Spleen (tissue), 11 donors: ENCODE measurements around the gene XPNPEP1. TPM values are rescaled to one million over a fixed set of nuclear protein-coding genes. Genes with fewer than 3 reads are reported as not detected.

Experiments used
- DNase-seq: peaks from one replicate; pipeline ENCODE4 v3.0.0-alpha.2; 2020
- H3K27ac ChIP-seq, 8 donors: fragments of 200-600 bp; sonication (generic) in 7 of 8; 1 replicate in 4 of 8; 2 replicates in 4 of 8; pipeline versions ENCODE4 v1.5.0 to v1.8.0; 2016 to 2021; ENCODE audit warnings: inconsistent platforms in 4 of 8, mild to moderate bottlenecking in 4 of 8, moderate library complexity in 1 of 8
- H3K27me3 ChIP-seq, 7 donors: fragments of 200-600 bp; sonication (generic) in 6 of 7; replicated peaks in 1 of 7; 1 replicate in 4 of 7; 2 replicates in 3 of 7; pipeline versions ENCODE4 v1.5.0 to v1.8.0; 2016 to 2021; ENCODE audit warnings: inconsistent platforms in 3 of 7, mild to moderate bottlenecking in 1 of 7
- H3K36me3 ChIP-seq, 6 donors: fragments of 200-600 bp; sonication (generic) in 5 of 6; 1 replicate in 4 of 6; 2 replicates in 2 of 6; pipeline versions ENCODE4 v1.5.0 to v1.8.0; 2016 to 2021; ENCODE audit warnings: inconsistent platforms in 2 of 6
- H3K4me1 ChIP-seq, 6 donors: fragments of 200-600 bp; sonication (generic) in 5 of 6; 1 replicate in 3 of 6; 2 replicates in 3 of 6; pipeline versions ENCODE4 v1.5.0 to v1.8.0; 2016 to 2021; ENCODE audit warnings: inconsistent platforms in 3 of 6
- H3K4me3 ChIP-seq, 8 donors: fragments of 200-600 bp; sonication (generic) in 7 of 8; 1 replicate in 4 of 8; 2 replicates in 4 of 8; pipeline versions ENCODE4 v1.5.0 to v1.8.0; 2016 to 2021; ENCODE audit warnings: inconsistent platforms in 4 of 8, mild to moderate bottlenecking in 4 of 8, moderate library complexity in 2 of 8
- H3K9me3 ChIP-seq, 8 donors: fragments of 200-600 bp; sonication (generic) in 7 of 8; 1 replicate in 4 of 8; 2 replicates in 4 of 8; pipeline versions ENCODE4 v1.5.0 to v1.8.0; 2016 to 2021; ENCODE audit warnings: inconsistent platforms in 4 of 8
- POLR2A ChIP-seq, 3 donors: fragments of 450-650 bp; IDR thresholded peaks; one replicate each; pipeline ENCODE4 v1.5.1; 2017; ENCODE audit warnings: antibody characterized with exemption in 3 of 3, mild to moderate bottlenecking in 1 of 3
- POLR2AphosphoS5 ChIP-seq, 3 donors: sonication (generic); formaldehyde crosslinking; IDR thresholded peaks; one replicate each; pipeline ENCODE4 v1.5.1; 2017; ENCODE audit warnings: antibody characterized with exemption in 3 of 3
- WGBS, 5 donors: extraction: QIAGEN DNeasy Blood & Tissue Kit in 3 of 5; methylation state at CpG; one replicate each; pipeline versions ENCODE4 v1.1.5 to v1.1.7; 2013 to 2018; 5-methylcytosine and 5-hydroxymethylcytosine counted together
- intact Hi-C: fragments of 100-400 bp; cut with DNase I; formaldehyde crosslinking; loops from one replicate; pipeline ENCODE4 v1.15.0; 2023; ENCODE audit warnings: low total_unique reads
- polyA plus RNA-seq, 3 donors: library from polyadenylated mRNA; stranded (reverse); fragments of 200-250 nt; gene quantifications; one replicate each; pipeline ENCODE4 v1.2.1, GENCODE V29; 2013
- small RNA-seq, 4 donors: library from RNA; depleted of rRNA; stranded (forward); fragments of <200 nt; gene quantifications; one replicate each; pipeline ENCODE3, GENCODE V24; 2016
- total RNA-seq, 7 donors: library from RNA; depleted of rRNA in 3 of 7; stranded (reverse); fragments of >200 nt in 3 of 7; fragmentation: NEBNext Ultra II Directional in 4 of 7; extraction: Animal tissue kit (Norgen Biotek cat#: 25700) in 4 of 7; gene quantifications; one replicate each; pipeline versions ENCODE4 v1.1.0 to v1.2.1, GENCODE V29; 2016 to 2021
- TF ChIP-seq, protein P1 (sequence below), 11 experiments: fragments of 200-600 bp in 7 of 11; fragments of 450-650 bp in 4 of 11; sonication (generic) in 4 of 11; IDR thresholded peaks in 8 of 11; conservative IDR thresholded peaks in 3 of 11; 1 replicate in 7 of 11; 2 replicates in 4 of 11; pipeline versions ENCODE4 v1.4.0 to v1.8.0; 2016 to 2021; ENCODE audit warnings: antibody characterized with exemption in 11 of 11, inconsistent platforms in 4 of 11, mild to moderate bottlenecking in 1 of 11
- donor health status: healthy with polysubstance abuse.
- donor health status: DM: no; HTN: no; CAD: no; lungs with moderate emphysema.
- donor health status: DM: no; HTN: no; CAD: no.
- donor health status: Bipolar disorder and iron deficiency.
- donor health status: healthy.
- donor health status: DM: no; HTN: no; CAD: no.
- donor health status: DM: yes; HTN: yes; CAD: no.

XPNPEP1 gene
- total and polyA plus RNA-seq, 10 donors = 23.1 to 97.1 (median 63.7) TPM

- Histone ChIP-seq H3K4me1 (no peaks in the 10 kb centered on the region), H3K36me3 (no peaks in the 10 kb centered on the region), H3K27me3 (peaks cover 0 to 14% (median 0%) of the 10 kb centered on the region in 7 donors), H3K27ac (no peak overlapping the region), H3K9me3 (no peaks in the 10 kb centered on the region), H3K4me3 (no peak overlapping the region)
- DNase-seq = no peak
- intact Hi-C loops = no loop called here
- WGBS, 5 donors = 83 to 93% (median 88%) methylated on average over 3 of the region's 3 CpGs
- TF ChIP-seq, protein P1, sequence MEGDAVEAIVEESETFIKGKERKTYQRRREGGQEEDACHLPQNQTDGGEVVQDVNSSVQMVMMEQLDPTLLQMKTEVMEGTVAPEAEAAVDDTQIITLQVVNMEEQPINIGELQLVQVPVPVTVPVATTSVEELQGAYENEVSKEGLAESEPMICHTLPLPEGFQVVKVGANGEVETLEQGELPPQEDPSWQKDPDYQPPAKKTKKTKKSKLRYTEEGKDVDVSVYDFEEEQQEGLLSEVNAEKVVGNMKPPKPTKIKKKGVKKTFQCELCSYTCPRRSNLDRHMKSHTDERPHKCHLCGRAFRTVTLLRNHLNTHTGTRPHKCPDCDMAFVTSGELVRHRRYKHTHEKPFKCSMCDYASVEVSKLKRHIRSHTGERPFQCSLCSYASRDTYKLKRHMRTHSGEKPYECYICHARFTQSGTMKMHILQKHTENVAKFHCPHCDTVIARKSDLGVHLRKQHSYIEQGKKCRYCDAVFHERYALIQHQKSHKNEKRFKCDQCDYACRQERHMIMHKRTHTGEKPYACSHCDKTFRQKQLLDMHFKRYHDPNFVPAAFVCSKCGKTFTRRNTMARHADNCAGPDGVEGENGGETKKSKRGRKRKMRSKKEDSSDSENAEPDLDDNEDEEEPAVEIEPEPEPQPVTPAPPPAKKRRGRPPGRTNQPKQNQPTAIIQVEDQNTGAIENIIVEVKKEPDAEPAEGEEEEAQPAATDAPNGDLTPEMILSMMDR (IDR thresholded peaks at IDR 0.05 in 8 of 11, conservative IDR thresholded peaks at IDR 0.05 in 3 of 11) = no peak
- TF ChIP-seq POLR2A (IDR thresholded peaks at IDR 0.05) = no peak
- no peak for TF ChIP-seq POLR2AphosphoS5 (IDR thresholded peaks at IDR 0.05)
These were observed 103.5 kb downstream of the XPNPEP1 start for GRCh38 chr10:109819807-109820206.

Small RNA genes within 50 kb of the gene (small RNA-seq; reads per million reads assigned to genes)
- 0 reads per million in 4 donors for gene RNU4-5P

Other genes with a start within 250 kb of the XPNPEP1 start
- gene ADD3, start 84.5 kb upstream of the XPNPEP1 start, total RNA-seq = 100 to 1,000 TPM in 4 of 7 donors, 10 to 100 TPM in 3; 91.2 to 155 (median 101) TPM
- 10 to 100 TPM; 35.0 to 55.9 (median 41.2) TPM for gene ADD3, start 84.5 kb upstream of the XPNPEP1 start, polyA plus RNA-seq